Stimulated activated CD8-positive, alpha-beta memory T cell treated with anti-CD3 and anti-CD28 coated beads, Interleukin-7, amount 100 ng/mL, for 4 hours (primary cell): ENCODE results near the gene ATP6V1E1.

ENCODE experiments used
- DNase-seq, 2 donors: peaks; one replicate each; pipeline ENCODE4 v3.0.0-alpha.2; 2020; ENCODE audit warnings: low read depth in 2 of 2

Gene ATP6V1E1

DNA sequence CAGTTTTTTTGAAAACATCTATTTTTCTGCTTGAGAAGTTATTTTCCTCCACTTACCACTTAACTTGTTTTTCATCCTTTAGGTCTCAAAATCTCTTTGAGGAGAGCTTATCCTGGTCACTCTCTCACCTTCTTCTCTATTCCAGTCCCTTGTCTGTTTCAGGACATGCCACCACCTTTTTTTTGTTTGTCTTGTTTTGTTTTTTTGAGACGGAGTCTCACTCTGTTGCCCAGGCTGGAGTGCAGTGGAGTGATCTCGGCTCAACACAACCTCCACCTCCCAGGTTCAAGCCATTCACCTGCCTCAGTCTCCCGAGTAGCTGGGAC lies 5.4 kb upstream of the ATP6V1E1 start:
- no peak for DNase-seq

GRCh38 chr22:17633217-17633997 lies 4.9 kb upstream of the ATP6V1E1 start:
- no peak for DNase-seq

DNA sequence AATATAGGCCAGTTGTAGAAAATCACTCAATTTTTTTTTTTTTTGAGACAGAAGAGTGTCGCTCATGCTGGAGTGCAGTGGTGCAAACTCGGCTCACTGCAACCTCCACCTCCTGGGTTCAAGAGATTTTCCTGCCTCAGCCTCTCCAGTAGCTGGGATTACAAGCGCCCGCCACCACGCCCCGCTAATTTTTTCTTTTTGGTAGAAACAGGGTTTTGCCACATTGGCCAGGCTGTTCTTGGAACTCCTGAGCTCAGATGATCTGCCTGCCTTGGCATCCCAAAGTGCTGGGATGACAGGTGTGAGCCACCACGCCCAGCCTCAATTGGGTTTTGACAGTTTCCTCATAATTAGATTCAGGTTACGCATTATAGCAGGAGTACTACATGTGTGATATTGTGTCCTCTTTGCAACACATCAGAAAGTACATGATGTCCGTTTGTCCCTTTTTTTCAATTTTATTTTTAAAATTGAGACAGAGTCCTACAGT lies 2.6 kb upstream of the ATP6V1E1 start:
- no peak for DNase-seq

DNA sequence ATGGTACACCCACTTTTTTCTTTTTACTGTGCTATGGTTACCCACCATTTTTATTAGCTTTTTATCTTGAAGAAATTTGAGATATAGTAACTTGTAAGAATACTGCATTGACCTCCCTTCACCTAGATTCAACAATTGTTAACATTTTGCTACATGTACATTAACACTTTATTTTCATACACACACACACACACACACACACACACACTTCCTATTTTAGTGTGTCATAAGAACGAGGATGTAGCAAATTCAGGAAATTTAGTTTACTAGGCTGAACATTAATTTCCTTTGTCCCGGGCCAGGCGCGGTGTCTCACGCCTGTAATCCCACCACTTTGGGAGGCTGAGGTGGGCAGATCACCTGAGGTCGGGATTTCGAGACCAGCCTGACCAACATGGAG lies 1.1 kb upstream of the ATP6V1E1 start:
- no peak for DNase-seq

DNA sequence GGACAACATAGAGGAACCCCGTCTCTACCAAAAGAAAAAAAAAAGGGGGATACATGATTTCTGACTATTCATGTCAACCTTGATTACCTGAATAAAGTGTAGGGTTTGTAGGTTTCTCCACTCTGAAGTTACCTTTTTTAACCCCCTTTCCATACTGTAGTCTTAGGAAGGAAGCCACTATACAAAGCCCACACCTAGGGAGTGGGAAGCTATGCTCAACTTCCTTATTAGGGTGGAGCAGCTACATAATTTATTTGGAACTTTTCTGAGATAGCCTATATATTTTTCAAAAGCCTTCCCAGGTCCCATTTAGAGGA lies 582 bp upstream of the ATP6V1E1 start:
- no peak for DNase-seq

DNA sequence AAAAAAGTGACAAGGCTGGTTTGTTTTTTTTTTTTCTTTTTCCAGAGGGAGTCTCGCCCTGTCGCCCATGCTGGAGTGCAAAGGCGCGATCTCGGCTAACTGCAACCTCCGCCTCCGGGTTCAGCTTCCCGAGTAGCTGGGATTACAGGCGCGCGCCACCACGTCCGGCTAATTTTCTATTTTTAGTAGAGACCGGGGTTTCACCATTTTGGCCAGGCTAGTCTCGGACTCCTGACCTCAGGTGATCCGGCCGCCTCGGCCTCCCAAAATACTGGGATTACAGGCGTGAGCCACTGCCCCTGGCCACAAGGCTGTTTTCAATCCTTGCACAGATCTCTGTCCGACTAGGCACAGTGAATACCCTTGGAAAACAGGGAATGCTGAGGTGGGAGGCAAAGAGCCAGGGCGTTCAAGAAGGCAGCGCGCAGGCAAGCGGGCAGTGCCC lies 566 bp downstream of the ATP6V1E1 start:
- DNase-seq = no peak

DNA sequence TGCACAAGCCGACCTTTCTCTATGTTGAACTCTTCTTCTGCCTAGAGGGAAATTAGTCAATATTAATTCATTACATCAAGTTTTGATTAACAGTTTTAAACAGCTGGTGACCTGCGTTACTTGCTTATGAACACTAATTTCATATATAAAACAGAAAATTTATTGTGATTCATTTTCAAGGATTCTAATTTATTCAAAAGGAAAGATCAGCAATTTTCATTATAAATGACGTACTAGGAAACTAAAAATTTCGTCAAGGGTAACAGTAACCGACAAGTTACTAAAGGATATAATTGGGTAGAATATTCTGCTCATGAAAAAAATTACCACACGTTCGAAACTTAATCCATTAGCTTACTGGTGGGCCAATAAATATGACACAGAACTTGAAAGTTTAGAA lies 15.3 kb downstream of the ATP6V1E1 start:
- no peak for DNase-seq

DNA sequence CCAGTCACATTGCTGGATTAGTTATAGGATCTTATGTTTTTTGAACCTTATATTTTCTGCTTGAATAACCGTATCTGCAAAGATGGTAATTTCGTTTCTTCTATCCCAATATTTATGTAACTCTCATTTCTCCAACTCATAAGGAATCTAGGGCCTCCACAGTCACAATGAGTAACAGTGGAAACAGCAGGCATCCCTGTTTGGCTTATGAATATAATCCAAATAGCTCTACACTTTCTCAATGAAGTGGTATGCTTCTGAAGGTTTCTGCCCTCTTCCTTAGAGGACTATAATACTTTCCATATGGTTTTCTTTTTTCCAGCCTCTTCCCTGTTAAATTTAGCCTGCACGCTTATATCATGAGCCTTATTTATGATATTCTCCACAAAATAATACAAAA lies 16.5 kb downstream of the ATP6V1E1 start:
- no peak for DNase-seq

DNA sequence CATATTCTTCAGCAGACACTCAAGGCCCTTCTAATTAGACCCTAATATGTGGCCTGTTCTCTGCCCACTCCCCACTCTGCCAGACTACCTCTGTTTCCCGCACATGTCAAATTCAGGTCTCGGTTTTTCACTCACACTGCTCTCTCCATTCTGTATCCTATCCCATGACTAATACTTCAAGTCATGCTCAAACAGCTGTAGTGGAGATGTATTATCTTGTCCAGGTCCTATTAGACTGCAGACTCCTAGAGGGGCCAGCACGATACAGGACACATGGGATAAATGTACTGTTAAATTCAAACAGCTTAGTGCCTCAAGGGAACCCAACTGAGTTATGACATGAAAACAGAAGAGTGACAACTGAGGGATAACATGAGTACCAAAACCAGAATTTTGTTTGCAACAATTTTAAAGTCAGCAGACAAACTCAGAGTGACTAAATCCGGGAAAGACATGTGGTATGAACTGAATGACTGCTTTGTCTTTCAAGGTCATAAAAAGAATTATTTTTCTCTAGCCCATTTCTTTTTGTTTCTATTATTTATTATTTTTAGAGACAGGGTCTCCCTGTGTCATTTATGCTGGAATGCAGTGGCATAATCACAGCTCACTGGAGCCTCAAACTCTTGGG lies 20.5 kb downstream of the ATP6V1E1 start:
- no peak for DNase-seq

GRCh38 chr22:17606496-17606895 lies 22.1 kb downstream of the ATP6V1E1 start:
- no peak for DNase-seq

DNA sequence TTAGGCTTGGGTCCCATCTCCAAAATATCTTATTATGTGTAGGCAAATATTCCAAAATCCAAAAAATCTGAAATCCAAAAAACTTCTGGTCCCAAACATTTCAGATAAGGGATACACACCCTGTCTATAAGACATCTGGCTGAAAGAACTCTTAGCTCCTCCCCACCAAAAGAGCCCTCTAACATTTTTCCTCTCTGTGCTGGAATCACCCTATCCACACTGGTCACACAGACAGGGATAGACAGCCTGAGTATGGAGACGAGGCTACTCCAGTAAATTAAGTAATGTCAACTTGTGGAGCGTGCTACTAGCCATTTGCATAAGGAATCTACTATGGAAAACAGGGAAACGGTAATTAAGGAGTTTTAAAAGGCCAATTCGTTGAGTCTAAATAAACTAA lies 24.9 kb downstream of the ATP6V1E1 start:
- no peak for DNase-seq

DNA sequence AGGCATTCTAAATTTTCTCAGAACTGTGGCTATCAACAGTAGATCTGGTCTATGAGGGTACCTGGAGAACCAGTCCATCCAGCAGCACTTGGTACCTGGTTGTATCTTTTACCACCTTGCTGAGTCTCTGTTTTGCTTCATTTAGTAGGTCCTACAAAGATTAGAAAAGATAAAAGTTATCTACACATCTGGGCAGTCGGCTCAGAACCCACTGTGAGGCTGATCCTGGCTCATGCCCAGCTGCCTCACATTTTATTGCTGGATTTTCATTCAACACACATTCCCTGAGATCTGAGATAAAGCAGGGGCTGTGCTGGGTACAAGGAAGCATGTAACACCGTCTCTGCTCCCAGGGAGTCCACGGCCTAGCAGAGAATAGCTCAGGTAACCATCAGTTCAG lies 27.5 kb downstream of the ATP6V1E1 start:
- DNase-seq = no peak

DNA sequence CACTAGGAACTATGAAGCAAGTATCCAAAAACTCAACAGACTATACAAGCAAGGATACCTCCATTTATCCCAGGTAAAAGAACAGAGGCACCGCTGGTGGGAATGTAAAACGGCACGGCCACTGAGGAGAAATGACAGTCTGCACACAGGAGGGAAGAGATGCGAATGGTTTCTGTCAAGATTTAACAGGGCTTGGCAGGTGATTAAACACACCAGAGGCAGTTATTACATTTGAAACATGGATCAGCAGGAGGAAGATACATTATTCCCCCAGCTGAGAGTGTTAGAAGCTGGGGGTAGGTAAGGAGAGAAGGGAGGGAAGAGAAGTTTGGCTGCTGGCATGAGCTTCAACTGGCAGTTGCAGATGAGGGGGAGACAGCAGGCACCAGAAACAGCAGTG lies 30.2 kb downstream of the ATP6V1E1 start:
- no peak for DNase-seq

GRCh38 chr22:17597217-17597616 lies 31.3 kb downstream of the ATP6V1E1 start:
- DNase-seq = no peak

- no peak for DNase-seq
Measured at GRCh38 chr22:17596226-17596625, 32.3 kb downstream of the ATP6V1E1 start.

DNA sequence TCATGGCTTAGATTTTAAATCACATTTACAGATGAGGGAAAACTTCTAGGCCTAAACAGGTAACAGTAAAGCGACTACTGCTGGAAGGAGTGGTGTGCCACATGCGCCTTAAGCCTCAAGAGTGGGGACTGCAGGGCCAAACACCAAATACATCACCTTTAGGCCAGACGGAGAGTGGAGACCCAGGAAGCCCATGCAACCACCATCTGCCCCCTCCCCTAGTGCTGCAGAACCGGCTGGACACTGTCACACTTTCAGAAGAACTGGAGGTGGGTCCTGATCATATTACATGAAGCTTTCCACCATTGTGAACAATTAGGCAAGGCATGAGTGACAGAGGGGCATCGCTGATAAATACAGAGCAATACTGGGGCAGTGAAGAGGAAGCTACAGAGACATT lies 36.3 kb downstream of the ATP6V1E1 start:
- no peak for DNase-seq

- no peak for DNase-seq
Measured at GRCh38 chr22:17590586-17590985, 38.0 kb downstream of the ATP6V1E1 start.

- no peak for DNase-seq
Measured at GRCh38 chr22:17589810-17590375, 38.7 kb downstream of the ATP6V1E1 start.

GRCh38 chr22:17588606-17589005 lies 39.9 kb downstream of the ATP6V1E1 start:
- DNase-seq = no peak

GRCh38 chr22:17587629-17588028 lies 40.9 kb downstream of the ATP6V1E1 start:
- DNase-seq = no peak

- DNase-seq = no peak
Measured at GRCh38 chr22:17586831-17587440, 41.6 kb downstream of the ATP6V1E1 start.

DNA sequence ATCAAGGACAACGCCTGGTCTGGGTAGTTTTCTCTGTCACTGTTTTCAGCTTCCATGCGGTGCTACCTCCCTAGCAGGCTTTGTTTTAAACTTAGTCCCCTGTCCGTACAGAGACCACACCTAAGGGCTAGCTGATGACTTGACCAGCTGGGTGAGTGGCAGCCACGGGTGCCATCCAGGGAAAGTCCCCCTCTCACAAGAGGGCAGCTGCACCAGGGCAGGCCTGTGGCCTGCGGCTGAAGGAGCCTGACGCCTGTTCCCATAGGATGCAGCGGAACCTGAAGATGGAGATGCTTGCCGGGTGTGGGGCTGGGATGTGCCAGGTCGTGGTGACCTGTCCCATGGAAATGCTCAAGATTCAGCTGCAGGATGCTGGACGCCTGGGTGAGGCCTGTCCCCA lies 45.4 kb downstream of the ATP6V1E1 start:
- no peak for DNase-seq

DNA sequence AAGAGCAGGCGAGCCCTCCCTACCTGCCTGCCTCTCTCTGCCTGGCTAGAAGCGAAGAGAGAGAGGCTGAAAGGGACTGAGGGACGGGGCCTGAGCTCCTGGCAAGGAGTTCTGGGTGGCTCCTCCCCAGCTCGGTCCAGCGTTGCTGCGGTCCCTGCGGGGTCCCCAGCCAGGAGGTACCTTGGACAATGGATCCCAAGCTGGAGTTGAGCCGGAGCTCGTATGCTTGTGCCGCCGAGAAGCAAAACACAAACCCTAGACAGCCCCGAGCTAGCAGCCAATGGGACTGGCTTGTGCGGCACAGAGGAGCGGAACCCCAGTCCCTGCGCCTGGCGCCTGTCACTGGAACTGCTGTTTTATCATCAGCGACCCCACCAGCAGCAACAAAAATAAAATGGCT lies 46.9 kb downstream of the ATP6V1E1 start:
- DNase-seq = no peak
